NCI-H226 (cell line): Measurements from ENCODE around the gene ST3GAL5.
"Not testable (repeated sequence)": the region's sequence is repeated elsewhere in the genome, so short reads cannot be mapped to it uniquely, and the experiment has no call there.

Experiments used
- DNase-seq: peaks from one replicate; pipeline ENCODE4 v3.0.0-alpha.2; 2015

Gene ST3GAL5

GRCh38 chr2:85888684-85889626 lies at the start of gene ST3GAL5:
TSS of gene ST3GAL5 (minus strand) at chr2:85888990. CDS start at chr2:85888905, 85 bp downstream.
- peak; percentile 79 for DNase-seq

- no peak for DNase-seq
Measured at GRCh38 chr2:85938456-85938855, 49.7 kb upstream of the ST3GAL5 start.

GRCh38 chr2:85937069-85937439 lies 48.3 kb upstream of the ST3GAL5 start:
- no peak for DNase-seq

GRCh38 chr2:85936421-85937068 lies 47.8 kb upstream of the ST3GAL5 start:
- DNase-seq = peak; percentile 95

GRCh38 chr2:85935746-85936208 lies 47.0 kb upstream of the ST3GAL5 start:
- peak; percentile 97 for DNase-seq

GRCh38 chr2:85935170-85935745 lies 46.5 kb upstream of the ST3GAL5 start:
- DNase-seq = no peak

- DNase-seq = peak; percentile 97
Measured at GRCh38 chr2:85933753-85934594, 45.2 kb upstream of the ST3GAL5 start.

- DNase-seq = not testable (repeated sequence)
Measured at GRCh38 chr2:85931151-85931550, 42.4 kb upstream of the ST3GAL5 start.

GRCh38 chr2:85930129-85931124 lies 41.6 kb upstream of the ST3GAL5 start:
- DNase-seq = no peak

- no peak for DNase-seq
Measured at GRCh38 chr2:85929096-85930050, 40.6 kb upstream of the ST3GAL5 start.

GRCh38 chr2:85926931-85927661 lies 38.3 kb upstream of the ST3GAL5 start:
- DNase-seq = no peak

- no peak for DNase-seq
Measured at GRCh38 chr2:85926526-85926925, 37.7 kb upstream of the ST3GAL5 start.

GRCh38 chr2:85925216-85925671 lies 36.5 kb upstream of the ST3GAL5 start:
- no peak for DNase-seq

- DNase-seq = peak; percentile 55
Measured at GRCh38 chr2:85924522-85924921, 35.7 kb upstream of the ST3GAL5 start.

GRCh38 chr2:85922199-85922598 lies 33.4 kb upstream of the ST3GAL5 start:
- no peak for DNase-seq

GRCh38 chr2:85921659-85922058 lies 32.9 kb upstream of the ST3GAL5 start:
- no peak for DNase-seq

GRCh38 chr2:85920810-85921545 lies 32.2 kb upstream of the ST3GAL5 start:
- DNase-seq = peak; percentile 33
